Stimulated activated CD4-positive, alpha-beta T cell treated with anti-CD3 and anti-CD28 coated beads, Interleukin-2, amount 100 ng/mL, for 24 hours (primary cell): Measurements from ENCODE around the gene VDAC2.

Experiments used
- DNase-seq, 2 donors: peaks; one replicate each; pipeline ENCODE4 v3.0.0-alpha.2; 2020

The VDAC2 gene

DNA sequence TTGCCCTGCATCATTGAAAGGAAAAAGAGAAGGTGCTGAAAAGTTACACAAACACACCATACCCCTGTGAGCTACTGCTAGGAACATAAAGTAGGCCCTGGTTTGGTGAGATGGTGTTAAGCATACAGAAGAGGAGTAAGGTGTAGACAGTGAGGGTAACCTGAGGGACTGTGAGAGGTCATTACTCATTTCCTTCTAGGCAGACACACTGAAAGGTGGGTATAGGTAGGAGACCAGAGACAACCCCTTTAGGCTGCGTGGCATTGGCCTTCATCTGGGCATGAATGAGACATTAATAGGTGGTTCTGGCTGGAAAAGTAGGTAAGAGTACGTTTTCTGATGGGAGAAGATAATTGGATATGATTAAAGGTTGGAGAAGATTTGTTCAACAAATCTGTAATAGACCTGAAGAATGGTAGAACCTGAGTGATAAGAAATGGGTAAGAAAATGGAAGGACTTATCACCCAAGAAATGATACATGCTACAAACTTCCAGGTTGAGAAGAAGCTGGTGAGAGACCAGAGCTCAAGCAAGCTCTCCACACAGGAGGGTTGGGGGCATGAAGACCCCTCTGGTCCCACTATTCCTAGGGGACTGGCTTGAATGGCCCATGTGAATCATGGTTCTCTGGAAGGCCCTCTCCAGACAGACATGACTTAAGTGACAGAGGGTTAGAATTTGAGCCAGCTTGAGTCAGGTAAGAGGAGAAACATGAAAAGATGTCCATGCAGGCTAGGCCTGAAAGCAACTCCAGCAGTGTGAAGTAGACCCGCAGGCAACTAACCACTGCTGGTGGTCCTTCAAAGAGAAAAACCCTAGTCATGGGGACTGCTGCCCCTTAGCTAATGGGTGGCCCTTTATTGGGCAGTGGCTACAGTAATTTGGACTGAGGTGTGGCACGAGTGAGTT lies 21.3 kb downstream of the VDAC2 start:
- no peak for DNase-seq

DNA sequence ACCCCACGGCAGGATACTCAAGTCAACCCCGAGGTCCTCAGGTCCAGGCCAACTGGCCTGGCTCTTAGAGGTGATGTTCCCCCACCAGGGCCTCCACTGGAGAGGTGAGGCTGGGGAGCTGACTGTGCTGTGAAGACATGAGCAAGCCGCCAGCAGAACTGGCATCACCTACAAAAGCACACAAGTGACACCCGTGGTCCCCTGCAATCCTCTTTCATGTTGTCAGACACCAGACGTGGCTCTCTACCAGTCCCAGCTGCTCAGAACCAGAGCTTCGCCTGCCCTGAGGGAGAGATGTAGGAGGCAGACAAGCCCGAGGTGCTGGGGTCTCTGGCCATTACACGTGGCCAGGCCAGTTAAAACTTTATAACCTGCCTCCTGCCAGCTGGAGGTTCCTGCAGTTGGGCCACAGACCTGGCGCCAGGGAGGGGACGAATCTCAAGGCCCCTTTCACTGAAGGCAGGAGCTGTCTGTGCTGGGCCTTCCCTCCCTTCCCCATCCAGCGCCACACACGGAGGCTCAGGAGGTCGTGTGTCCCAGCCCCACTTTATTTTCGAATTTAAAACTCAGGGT lies 22.9 kb downstream of the VDAC2 start:
- peak; percentile 25 to 27 for DNase-seq

DNA sequence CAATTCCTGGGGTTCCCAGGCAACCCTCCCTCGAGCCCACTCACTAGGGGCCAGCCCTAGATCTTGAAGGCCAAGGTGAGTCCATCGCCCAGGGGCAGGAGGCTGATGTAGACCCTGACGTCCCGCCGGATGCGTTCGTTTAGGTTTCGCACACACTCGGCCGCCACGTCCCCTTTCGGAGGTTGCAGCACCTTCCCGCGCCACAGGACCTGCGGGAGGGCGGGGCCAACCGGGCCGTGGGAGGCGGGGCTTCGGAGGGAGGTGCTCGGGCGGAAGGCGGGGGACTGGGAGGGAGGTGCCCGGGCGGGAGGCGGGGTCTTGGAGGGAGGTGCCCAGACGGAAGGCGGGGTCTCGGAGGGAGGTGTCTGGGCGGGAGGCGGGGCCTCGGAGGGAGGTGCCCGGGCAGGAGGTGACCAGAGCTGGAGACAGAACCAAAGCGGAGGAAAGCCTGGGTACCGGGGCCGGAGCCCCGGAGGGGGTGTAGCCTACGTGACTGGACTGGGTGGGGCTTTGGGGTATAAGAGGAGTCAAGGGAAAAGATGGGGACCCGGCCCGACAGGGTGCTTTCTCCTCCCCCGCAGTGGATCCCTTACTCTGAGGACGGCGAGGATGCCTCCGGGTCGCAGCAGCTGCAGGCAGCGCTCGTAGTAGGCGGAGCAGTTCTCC lies 23.6 kb downstream of the VDAC2 start:
- DNase-seq: peak; percentile 98 to 99

DNA sequence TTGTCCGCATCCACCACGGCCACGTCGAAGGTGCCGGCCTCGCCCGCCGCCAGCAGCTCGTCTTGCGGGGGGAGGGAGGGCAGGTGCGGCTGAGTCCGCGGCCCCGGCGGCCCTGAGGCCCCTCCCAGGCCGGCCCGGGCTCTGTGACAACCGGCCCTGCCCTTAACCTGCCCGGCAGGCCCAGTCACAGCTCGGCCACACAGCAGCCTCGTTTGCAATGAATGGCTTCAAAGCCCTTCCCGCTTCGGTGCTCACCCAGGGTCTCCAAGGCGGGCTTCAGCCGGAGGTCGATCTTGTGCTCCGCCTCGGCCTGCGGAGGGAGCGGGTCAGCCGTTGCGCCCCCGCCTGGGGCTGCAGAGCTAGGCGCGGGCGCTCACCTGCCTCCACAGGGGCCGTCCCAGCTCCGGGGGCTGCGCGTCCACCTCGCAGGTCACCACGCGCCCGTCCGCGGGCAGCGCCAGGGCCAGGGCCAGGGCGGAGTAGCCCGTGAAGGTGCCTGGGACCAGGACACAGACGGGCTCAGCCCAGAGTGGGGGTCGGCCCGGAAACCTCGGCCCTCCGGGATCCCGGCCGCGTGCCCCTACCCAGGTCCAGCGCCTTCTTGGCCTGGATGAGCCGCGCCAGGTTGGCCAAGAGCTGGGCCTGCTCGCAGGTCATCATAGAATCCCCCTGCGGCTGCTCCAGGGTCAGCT lies 24.2 kb downstream of the VDAC2 start:
- DNase-seq: peak in 1 of 2 donors; percentile 43

DNA sequence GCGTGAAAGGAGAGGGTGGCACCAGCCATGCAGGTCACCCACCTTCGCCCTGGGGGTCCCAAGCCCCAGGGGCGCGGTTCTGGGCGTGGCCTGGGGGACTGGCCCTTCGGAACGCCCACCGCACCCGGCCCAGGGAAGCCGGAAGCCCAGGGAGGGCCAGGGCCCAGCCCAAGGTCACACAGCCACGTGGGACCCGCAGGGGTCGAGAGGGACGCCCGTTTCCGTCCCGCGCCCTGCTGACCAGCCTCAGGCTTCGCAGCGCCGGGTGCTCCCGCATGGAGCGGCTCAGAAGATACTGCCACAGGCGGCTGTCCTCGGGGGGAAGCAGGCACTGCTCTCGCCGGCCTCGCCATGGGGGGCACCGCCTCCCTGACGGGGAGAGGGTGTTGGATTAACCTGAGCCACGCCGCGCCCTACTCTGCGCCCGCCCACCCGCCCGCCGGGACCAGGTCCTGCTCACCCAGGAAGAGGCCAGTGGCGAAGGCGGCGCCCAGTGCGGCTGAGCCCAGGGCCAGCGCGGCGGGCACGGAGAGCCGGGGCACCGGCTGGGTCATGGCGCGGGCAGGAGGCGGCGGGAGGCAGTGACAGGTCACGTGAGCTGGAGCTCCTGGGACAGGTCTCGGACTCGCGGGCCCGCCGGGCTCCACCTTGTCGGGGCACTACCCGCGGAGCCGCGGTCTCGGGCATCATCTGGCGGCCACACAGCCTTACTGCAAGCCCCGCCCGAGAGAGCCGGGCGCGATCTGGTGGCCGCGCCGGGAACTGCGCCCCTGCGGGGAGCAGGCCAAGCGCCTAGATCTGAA lies 25.0 kb downstream of the VDAC2 start, which contains the start of gene COMTD1:
TSS of gene COMTD1 (minus strand) at position 583 of the 803 bp plus-strand sequence. CDS start at position 554, 29 bp downstream.
- DNase-seq: peak; percentile 95 to 97

DNA sequence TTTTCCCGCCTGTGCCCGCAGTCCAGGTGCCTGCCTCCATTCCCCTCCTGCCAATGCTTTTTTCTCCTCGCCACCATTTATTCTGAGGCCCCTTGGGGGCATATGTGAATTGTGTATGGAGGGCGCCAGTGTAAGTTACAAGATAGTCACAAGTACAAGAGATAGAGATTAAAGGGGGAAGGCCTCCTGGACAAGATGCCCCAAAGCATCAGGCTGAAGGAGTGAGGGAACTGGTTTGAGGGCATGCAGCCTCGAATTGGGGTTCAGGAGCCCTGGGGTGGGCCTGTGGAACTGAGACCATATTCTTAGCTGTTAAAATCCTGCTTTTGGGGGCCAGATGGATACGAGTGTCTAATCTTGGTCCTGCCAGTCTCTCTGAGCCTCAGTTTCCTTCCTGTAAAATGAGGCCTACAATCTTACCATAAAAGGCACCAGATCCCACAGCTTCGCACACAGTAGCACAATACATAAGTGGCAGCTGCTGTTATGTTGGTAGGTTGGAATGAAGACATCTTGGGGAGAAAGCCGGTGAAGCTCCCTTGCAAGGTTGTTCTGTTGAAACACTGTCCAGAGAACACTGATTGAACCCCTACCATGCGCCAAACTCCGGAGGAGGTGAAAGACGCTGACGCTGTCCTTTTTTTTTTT lies 25.7 kb downstream of the VDAC2 start:
- peak in 1 of 2 donors; percentile 34 for DNase-seq

DNA sequence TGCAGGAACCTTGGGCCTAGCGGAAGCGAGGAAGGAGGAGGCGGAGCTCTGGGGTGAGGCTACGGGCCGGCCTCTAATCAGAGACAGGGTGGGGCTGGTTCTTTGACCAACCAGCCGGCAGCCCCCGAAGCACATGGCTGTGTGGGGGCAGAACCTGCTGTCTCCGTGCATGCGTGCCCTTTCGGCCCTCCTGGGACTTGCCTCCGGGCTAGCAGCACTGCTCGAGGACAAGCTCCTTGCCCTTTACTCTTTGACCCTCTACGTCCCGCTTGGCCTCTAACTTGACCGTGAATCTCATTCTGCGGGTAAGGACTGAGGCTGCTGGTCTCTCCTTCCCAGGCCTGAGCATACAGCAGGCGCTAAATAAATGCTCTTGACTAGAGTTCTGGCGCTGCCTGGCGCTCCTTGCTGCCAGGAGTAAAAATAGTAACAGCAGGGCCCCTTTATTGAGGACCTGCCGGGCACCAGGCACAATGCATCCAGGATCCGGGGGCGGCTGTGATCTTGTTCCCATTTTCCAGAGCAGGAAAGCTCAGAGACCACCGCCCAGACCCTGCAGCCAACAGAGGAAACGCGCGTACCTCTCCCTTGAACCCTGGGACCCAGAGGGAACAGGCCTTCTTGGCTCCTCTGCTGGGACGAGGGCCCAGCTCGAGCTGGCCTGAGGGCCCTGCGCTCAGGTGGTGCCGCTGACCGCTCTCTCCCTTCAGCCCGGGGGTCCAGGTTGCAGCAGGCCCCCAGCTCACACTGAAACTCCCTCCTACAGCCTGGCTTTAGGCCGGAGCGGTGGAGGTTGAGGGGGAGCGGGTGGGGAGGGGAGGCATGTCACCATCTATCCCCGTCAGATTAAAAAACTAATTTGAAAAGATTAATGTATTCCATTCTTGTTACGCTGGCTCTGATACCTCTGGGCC lies 27.8 kb downstream of the VDAC2 start:
- no peak for DNase-seq

DNA sequence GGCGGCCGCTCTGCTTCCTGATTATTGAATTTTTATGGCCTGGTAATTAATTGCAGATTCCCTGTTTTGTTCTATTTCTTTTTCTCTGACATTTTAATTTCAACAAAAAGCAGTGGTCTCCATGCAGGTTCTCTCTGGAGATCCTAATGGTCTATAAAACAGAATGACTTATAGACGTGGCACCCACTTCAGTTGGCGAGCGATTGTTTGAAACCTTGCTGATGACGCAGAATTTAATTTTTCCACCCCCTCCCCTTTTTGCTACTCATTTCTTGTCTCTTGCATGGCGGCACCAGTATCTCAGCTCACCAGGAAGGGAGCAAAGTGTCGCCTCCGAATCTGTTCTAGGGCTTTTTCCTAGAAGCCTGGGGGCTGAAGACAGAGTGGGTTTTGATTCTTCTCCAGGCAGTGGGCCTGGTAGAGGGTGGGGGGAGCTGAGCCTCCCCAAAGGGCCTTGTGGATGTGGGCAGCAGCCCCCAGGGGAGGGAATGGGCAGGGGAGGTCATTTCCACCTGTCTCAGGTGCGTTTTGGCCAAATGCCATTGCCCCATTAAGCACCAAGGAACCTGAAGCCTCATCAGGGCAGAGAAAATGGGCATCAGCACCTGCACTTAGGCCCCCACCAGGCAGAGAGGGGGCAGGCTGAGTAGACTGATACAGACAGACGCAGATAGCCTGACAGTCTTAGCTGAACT lies 28.6 kb downstream of the VDAC2 start:
- DNase-seq: no peak

DNA sequence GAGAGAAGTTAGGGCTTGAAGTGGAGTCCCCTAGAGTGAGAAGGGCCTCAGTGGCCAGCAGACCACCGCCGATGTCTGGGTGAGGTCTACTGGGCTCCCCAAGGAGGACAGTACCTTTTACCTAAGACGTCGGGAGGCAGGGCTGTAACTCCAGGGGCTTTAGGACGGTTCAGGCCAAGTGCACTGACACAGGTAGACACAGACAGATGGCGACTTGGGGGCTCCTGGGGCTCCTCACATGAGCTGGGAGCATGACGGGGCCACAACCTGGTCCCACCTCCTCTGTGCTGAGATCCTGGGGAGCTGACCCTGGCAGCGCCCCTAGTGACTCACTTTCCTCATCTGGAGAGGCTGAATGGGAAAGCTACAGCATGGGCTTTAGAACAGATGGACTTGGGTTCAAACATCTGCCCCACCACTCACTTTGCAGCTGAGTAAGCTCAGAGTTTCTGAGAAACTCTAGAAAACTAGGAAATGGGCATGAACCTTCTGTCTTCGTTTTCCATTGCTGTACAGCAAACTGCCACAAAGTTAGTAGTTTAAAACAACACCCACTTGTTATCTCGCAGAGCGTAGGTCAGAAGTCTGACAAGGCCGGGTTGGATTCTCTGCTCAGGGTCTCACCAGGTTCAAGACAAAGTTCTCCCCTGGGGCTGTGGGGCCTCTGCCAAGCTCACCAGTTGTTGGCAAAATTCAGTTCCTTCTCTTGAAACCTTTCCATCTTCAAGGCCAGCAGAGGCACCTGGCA lies 29.9 kb downstream of the VDAC2 start:
- no peak for DNase-seq

DNA sequence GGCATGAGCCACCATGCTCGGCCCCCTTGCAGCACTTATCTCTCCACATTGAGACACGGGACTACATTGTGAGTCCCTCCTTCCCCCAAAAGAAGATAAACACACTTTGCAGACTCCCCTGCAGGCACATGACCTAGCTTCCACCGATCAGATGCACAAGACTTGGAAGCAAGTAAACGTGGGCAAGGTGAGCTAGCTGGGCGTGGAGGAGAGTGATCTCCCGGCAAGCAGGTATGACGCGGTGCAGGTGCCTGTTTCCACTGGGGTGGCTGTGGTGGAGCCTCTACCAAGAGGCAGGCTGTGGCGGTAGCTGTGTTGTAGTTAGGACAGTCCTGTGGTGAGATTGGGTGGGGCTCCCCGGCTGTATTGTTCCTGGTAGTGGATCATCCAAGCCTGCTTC lies 32.8 kb downstream of the VDAC2 start:
- no peak for DNase-seq

DNA sequence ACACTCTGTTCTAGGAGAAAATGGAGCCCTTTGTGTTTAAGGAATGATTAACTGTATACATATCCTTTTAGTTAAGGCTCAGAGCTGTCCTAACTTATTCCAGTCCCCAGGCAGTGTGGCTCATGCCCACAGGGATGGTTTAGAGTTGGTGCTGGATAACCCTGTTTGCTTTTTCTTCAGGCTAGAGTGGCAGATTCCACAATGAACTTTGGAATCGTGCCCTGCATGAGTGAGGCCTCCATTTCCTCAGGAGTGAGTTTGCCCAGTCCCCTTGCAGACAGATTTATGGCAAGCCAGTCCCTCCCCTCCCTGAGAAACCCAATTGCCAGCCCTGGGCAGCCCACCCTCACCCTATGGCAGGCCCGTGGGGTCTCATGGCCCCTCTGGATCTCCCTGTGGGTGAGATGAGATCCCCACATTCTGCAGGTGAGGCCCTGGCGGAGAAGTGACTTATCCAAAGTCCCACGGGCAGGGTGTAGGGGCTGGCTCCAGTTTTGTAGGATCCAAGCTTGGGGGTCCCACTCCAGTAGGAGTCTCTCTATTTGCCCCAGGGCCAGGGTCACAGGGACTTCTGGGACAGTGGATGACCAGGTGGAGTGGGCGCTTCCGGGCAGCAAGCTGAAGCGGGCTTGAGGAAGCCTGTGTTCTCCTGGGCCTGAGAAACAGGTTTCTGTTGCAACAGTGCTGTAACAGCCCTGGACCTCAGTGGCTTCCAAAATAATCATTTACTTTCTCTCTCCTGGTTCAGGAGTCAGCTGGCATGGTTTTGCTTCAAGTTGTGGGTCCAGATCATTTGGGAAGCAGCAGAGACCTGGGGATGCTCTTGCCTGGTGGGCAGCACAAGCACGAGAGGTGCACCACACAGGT lies 34.1 kb downstream of the VDAC2 start:
- no peak for DNase-seq

DNA sequence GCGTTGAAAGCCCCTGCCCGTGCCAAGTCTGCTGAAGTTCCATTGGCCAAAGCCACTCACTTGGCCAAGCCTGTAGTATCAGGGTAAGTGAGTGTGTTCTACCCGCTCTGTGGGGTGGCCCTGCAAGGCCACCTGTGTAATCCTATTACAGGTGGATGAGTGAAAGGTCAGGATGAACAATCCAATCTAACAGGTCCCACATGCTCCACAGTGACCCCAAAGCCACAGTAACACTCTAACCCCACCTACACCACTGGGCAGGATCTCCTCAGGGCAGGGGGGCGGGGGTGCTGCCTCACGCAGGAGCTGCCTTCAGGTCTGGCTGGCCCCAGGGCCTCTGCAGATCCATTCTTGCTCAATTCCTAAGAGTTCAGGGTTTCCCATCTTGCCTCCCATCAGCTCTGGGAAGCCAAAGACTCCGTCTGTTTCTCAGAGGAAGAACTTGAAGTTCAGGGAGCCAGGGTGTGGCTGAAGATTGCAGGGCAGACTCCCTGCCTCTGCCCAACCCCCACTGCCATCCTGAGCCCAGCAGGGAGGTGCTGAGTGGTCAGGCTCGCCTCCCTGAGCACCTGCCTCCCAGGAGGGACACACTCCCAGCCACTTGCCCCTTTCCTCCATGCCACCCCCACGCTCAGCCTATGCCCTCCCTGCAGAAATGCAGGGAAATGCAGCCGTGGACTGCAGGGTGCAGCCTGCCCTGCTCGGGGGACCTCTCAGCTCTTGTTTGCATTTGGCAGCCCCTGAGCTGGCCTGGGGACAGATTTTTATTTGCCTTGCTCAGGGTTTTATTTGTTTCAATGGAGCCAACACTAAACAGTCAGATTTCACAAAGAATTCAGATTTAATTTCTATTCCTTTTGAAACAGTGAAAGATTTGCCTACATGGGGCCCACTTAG lies 35.0 kb downstream of the VDAC2 start:
- no peak for DNase-seq

DNA sequence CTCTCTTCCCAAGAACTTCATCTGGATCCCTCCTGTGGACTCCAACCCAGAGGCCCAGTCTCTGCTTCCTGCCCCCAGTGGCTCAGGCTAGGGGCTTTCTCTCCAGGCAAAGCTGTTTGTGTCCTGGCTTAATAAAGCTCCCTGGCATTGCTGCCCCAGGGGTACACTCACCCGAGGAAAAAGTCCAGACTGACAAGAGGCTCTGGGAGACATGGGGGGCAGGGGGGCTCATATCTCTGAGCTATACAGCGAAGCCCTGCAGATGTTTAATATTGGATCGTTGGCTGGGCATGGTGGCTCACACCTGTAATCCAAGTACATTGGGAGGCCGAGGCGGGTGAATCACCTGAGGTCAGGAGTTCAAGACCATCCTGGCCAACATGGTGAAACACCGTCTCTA lies 35.9 kb downstream of the VDAC2 start:
- DNase-seq: no peak

DNA sequence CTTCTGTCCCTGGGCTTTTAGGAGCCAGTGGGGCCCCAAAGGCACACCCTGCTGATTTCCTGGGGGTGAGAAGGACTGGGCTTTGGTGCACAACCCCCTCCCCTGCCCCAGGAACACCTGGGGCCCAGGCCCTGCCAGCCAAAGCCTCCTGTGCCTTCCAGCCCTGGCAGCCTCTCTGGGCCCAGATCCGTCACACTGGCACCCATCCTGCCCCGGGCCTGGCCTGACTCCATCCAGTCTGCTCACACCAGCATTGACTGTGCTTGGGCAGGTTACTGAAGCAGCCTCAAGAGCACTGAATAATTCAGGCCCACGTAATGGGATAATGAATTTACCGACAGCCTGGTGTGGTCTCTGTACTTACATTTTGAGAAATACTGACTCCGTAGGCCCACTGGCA lies 37.2 kb downstream of the VDAC2 start:
- DNase-seq: no peak

DNA sequence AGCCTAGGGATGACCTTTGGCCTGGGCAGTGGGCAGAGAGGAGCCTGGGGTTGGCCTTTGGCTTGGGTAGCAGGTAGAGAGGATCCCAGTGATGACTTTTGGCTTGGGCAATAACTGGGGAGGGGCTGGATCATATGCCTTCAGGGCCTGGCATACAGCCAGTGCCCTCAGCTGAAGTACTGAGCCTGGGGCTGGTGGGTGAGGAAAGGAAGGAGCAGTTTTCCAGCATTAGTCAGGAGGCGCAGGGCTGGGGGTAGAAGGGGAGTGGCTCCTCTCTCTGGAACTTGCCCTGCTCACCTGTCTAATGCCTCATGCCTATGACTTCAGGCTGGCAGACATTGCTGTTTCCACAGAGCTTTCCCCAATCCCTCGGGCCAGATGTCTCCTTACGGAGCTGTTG lies 40.3 kb downstream of the VDAC2 start:
- DNase-seq: no peak

DNA sequence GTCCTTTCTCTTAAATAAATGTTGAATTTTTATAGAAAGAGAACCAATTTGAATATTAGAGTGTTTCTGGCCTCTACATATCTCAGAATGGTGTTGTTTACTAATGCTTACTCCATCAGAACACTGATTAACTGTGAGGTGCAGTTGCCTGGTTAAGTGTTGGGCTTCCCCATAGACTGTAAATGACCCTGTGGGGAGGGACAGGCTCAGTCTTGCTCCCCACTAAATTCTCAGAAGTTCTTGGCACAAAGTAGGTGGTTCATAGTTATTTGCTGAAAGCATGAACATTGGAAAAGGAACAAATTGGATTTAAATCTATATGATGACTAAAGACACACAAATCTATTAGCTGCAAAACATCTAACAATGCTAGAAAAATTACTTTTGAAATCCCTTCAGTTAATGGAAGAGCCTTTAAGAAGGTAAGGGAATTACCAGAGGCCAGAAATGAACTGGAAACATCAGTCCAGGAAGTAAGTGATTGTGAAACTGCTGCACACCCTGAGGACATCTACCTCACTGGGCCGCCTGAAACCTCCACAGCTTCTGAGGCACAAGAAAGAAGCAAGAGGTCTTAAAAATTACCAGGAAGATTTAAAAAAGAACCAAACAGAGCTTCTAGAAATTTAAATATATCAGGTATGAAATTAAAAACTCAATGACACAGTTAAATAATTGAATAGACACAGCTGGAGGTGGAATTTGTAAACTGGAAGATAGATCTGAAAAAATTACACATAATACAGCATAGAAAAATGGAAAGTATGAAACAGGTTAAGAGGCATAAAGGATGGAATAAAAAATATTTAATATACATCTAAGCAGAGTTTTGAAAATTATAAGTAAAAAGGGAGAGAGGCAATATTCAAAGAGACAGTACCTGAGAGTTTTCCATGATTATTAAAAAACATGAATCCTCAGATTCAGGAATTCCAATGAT lies 43.0 kb downstream of the VDAC2 start:
- DNase-seq: no peak
